ENCODE data around the gene RNASEH1.

The RNASEH1 gene

DNA sequence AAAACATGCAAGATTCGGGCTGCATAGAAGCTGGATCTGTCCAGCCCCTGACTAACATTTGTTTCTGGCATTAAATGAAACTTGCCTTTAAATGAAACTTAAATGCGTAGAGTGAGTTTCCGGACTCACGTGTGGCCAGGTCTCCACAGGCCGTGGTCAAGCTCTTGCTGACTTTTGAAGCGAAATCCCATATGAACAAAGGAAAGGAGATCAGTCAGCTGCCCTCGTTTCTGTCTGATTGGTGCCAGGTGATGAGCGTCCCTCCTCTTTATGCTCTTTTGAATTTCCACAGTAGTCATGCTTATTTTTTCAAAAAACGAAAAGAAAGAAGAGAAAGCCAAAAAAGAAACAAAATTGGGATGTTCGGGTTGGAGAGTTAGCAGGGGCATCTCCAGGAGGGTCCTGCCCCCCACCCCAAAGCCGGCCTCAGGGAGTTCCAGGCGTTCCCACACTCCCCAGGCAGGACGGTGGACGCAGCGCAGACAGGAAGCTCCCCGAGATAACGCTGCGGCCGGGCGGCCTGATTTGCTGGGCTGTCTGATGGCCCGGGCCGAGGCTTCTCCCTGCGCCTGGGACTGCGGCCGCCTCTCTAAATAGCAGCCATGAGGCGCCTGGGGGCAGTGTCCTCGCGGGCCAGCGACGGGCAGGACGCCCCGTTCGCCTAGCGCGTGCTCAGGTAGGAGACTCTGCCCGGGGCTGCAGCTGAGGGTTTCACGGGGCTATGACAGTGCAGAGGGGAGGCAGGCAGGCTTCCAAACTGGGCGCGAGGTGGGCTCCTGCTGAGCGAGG is 36.6 kb upstream of the RNASEH1 start, which contains the start of gene COLEC11:
COLEC11 (plus strand) TSS at position 620 of the 789 bp plus-strand sequence. CDS start 9,229 bp downstream, outside the sequence.
- TF ChIP-seq, protein P1, sequence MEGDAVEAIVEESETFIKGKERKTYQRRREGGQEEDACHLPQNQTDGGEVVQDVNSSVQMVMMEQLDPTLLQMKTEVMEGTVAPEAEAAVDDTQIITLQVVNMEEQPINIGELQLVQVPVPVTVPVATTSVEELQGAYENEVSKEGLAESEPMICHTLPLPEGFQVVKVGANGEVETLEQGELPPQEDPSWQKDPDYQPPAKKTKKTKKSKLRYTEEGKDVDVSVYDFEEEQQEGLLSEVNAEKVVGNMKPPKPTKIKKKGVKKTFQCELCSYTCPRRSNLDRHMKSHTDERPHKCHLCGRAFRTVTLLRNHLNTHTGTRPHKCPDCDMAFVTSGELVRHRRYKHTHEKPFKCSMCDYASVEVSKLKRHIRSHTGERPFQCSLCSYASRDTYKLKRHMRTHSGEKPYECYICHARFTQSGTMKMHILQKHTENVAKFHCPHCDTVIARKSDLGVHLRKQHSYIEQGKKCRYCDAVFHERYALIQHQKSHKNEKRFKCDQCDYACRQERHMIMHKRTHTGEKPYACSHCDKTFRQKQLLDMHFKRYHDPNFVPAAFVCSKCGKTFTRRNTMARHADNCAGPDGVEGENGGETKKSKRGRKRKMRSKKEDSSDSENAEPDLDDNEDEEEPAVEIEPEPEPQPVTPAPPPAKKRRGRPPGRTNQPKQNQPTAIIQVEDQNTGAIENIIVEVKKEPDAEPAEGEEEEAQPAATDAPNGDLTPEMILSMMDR (IDR thresholded peaks at IDR 0.05; ENCODE audit: insufficient read depth, low read length, poor library complexity, severe bottlenecking) = no peak
- Histone ChIP-seq H3K36me3 (ENCODE audit: control insufficient read depth, insufficient read depth, low read length) (no peaks in the 10 kb centered on the region), H3K4me3 (replicated peaks; ENCODE audit: low read depth, low read length) (no peak within 1 kb of the TSS), H3K27me3 (replicated peaks; ENCODE audit: control insufficient read depth, insufficient read depth, low read length) (no peaks in the 10 kb centered on the region)
- no peak for DNase-seq (ENCODE audit: extremely low read depth, insufficient read length)

DNA sequence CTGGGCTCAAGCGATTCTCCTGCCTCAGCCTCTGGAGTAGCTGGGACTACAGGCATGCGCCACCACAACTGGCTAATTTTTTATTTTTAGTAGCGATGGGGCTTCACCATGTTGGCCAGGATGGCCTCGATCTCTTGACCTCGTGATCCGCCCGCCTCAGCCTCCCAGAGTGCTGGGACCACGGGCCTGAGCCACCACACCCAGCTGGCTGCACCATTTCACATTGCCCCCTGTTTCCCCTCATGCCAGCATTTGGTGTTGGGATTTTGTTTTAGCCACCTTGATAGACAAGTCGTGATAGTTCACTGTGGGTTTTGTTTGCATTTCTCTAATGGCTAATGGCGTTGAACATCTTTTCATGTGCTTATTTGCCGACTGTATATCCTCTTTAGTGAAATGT is 31.0 kb upstream of the RNASEH1 start:
- peaks cover 2% of the 10 kb centered on the region for H3K36me3 ChIP-seq (ENCODE audit: control insufficient read depth, insufficient read depth, low read length)
- no peak for DNase-seq (ENCODE audit: extremely low read depth, insufficient read length)

DNA sequence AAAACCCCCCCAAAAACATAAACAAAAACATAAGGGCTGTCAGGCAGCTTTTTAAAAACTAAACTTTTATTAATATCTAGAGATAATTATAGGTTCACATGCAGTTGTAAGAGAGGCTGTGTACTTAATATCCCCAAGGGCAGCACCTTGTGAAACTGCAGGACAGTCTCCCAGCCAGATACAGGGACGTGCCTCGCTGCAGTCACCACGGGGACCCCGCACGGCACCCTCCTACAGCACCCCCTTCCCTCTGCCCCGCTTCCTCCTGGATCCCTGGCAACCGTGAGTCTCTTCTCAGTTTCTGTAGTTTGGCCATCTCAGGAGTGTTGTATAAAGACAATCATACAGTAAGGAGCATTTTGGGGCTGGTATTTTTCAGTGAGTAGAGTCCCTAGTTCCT is 30.0 kb upstream of the RNASEH1 start:
- TF ChIP-seq, protein P1 (IDR thresholded peaks at IDR 0.05; ENCODE audit: insufficient read depth, low read length, poor library complexity, severe bottlenecking) = no peak
- Histone ChIP-seq H3K36me3 (ENCODE audit: control insufficient read depth, insufficient read depth, low read length) (peaks cover 2% of the 10 kb centered on the region), H3K27me3 (replicated peaks; ENCODE audit: control insufficient read depth, insufficient read depth, low read length) (no peaks in the 10 kb centered on the region), H3K4me3 (replicated peaks; ENCODE audit: low read depth, low read length) (no peak overlapping the region)
- no peak for DNase-seq (ENCODE audit: extremely low read depth, insufficient read length)

More for the DNA sequence above, 31.0 kb upstream of the RNASEH1 start:
- H3K4me3 ChIP-seq (replicated peaks; ENCODE audit: low read depth, low read length) = no peak overlapping the region
- no peaks in the 10 kb centered on the region for H3K27me3 ChIP-seq (replicated peaks; ENCODE audit: control insufficient read depth, insufficient read depth, low read length)
- TF ChIP-seq, protein P1 (IDR thresholded peaks at IDR 0.05; ENCODE audit: insufficient read depth, low read length, poor library complexity, severe bottlenecking) = no peak

DNA sequence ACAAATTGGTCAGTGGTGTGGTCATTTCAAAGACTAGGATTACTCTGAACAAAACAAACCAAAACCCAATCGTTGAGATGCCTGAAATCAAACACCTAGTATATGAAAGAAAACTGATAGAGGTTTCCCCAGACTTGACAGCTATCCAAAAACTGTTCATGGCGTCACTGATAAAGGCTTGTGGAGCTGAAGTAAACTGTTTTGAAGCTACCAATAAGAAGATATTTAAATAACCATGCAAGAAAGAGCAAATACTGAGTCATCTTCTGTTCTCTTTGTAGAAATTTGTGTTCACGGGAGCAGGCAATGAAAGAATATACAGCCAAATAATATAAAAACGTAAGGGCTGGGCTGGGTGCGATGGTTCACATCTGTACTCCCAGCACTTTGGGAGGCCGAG is 29.3 kb upstream of the RNASEH1 start:
- Histone ChIP-seq H3K27me3 (replicated peaks; ENCODE audit: control insufficient read depth, insufficient read depth, low read length) (no peaks in the 10 kb centered on the region), H3K36me3 (ENCODE audit: control insufficient read depth, insufficient read depth, low read length) (peaks cover 2% of the 10 kb centered on the region)
- no peak for DNase-seq (ENCODE audit: extremely low read depth, insufficient read length)

DNA sequence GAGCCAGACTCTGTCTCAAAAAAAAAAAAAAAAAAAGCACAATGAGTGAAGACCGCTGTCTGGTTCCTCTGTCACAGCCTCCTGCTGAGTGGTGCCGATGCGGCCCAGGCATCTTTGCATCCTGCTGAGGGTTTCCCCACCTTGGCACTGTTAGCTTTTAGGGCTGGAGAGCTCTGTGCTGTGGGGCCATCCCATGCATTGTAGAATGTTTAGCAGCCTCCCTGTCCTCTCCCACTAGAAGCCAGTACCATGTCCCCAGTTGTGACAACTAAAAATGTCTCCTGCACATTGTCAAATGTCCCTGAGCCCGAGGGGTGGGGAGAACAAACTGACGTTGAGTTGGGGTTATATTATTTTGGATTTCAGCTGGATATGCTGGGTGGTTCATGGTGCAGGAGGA is 28.9 kb upstream of the RNASEH1 start:
- TF ChIP-seq, protein P1 (IDR thresholded peaks at IDR 0.05; ENCODE audit: insufficient read depth, low read length, poor library complexity, severe bottlenecking) = no peak
- peaks cover 2% of the 10 kb centered on the region for H3K36me3 ChIP-seq (ENCODE audit: control insufficient read depth, insufficient read depth, low read length)
- no peaks in the 10 kb centered on the region for H3K27me3 ChIP-seq (replicated peaks; ENCODE audit: control insufficient read depth, insufficient read depth, low read length)

More for the DNA sequence above, 29.3 kb upstream of the RNASEH1 start:
- TF ChIP-seq, protein P1 (IDR thresholded peaks at IDR 0.05; ENCODE audit: insufficient read depth, low read length, poor library complexity, severe bottlenecking) = no peak
- no peak overlapping the region for H3K4me3 ChIP-seq (replicated peaks; ENCODE audit: low read depth, low read length)

More for the DNA sequence above, 28.9 kb upstream of the RNASEH1 start:
- H3K4me3 ChIP-seq (replicated peaks; ENCODE audit: low read depth, low read length) = no peak overlapping the region
- no peak for DNase-seq (ENCODE audit: extremely low read depth, insufficient read length)

Measured in GM06990 (cell line).